Measurements from ENCODE around the gene ABCC3. TPM values are rescaled to one million over a fixed set of nuclear protein-coding genes. Genes with fewer than 3 reads are reported as not detected.
A peak's percentile ranks its signal among the peaks of the same experiment; 100 is the strongest.

ABCC3 gene
- total RNA-seq, 1 donor = 39.3 TPM

DNA sequence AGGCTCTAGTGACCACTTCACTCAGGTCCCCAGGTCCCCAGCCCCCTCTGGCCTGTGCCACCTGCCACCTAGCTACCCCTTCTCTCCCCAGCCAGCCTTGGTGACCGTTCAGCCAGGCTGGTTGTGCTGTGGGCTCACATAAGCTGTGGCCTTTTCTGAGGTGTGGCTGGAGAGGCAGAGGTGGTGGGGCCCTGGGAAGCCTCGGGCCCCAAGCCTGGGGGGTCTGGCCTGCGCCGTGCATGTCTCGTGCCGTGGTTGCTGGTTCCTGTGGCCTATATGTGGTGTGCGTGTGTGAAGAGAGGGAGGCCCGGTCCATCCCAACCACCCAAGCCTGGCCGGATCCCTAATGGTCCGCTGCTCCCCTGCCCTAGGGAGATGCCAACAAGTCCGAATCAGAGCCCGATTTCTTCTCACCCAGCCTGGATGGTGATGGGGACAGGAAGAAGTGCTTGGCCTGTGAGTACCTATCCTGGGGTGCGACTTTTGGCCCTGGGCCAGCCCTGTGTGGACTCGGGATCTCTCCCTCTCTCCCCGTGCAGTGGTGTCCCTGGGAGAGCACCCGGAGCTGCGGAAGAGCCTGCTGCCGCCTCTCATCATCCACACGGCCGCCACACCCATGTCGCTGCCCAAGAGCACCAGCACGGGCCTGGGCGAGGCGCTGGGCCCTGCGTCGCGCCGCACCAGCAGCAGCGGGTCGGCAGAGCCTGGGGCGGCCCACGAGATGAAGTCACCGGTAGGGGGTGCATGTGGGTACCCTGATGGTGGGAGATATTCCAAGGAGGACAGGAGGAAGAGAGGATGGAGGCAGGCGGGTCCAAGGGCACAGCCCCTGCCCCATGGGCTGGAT is 38.3 kb upstream of the ABCC3 start:
- TF ChIP-seq, protein P1, sequence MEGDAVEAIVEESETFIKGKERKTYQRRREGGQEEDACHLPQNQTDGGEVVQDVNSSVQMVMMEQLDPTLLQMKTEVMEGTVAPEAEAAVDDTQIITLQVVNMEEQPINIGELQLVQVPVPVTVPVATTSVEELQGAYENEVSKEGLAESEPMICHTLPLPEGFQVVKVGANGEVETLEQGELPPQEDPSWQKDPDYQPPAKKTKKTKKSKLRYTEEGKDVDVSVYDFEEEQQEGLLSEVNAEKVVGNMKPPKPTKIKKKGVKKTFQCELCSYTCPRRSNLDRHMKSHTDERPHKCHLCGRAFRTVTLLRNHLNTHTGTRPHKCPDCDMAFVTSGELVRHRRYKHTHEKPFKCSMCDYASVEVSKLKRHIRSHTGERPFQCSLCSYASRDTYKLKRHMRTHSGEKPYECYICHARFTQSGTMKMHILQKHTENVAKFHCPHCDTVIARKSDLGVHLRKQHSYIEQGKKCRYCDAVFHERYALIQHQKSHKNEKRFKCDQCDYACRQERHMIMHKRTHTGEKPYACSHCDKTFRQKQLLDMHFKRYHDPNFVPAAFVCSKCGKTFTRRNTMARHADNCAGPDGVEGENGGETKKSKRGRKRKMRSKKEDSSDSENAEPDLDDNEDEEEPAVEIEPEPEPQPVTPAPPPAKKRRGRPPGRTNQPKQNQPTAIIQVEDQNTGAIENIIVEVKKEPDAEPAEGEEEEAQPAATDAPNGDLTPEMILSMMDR (IDR thresholded peaks at IDR 0.05; ENCODE audit: insufficient read depth, low read depth, low read length) = peak; percentile 35
- peak; percentile 7 for DNase-seq (ENCODE audit: low read depth)
- no peak overlapping the region for H3K4me3 ChIP-seq (ENCODE audit: low read depth, low read length)

- H3K4me3 ChIP-seq (ENCODE audit: low read depth, low read length) = no peak overlapping the region
- no peak for DNase-seq (ENCODE audit: low read depth)
- TF ChIP-seq, protein P1 (IDR thresholded peaks at IDR 0.05; ENCODE audit: insufficient read depth, low read depth, low read length) = no peak
These were observed 36.2 kb upstream of the ABCC3 start for GRCh38 chr17:50598487-50598886.

- H3K4me3 ChIP-seq (ENCODE audit: low read depth, low read length) = no peak overlapping the region
- TF ChIP-seq, protein P1 (IDR thresholded peaks at IDR 0.05; ENCODE audit: insufficient read depth, low read depth, low read length) = no peak
- DNase-seq (ENCODE audit: low read depth) = no peak
These were observed 35.1 kb upstream of the ABCC3 start for GRCh38 chr17:50599606-50600005.

DNA sequence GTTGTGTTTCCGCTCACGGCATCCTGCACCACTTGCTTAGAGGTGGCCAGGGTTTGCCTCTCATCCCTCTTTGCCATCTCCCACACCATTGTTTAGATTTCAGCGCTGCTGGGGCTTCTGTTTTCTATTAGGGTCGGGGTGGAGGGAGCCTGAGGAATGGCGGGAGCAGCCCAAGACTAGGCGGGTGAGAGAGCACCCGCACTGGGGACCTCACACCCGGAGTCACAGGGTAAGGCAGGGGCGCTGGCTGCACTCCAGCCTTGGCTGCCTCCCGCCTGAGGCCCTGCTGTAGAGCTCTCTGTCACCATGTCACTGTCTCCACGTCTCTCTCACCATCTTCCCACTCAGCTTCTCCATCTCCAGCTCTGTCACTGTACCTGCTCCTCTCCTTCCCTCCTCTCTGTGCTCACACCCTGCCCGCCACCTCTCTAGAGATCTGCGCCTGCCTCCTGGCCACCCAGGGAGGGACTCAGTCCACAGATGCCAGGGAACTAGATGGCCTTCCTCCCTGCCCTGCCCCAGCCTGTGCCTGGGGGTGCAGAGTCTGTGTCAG is 32.8 kb upstream of the ABCC3 start:
- H3K4me3 ChIP-seq (ENCODE audit: low read depth, low read length) = no peak overlapping the region
- TF ChIP-seq, protein P1 (IDR thresholded peaks at IDR 0.05; ENCODE audit: insufficient read depth, low read depth, low read length) = no peak
- no peak for DNase-seq (ENCODE audit: low read depth)

GRCh38 chr17:50602836-50603235 is 31.8 kb upstream of the ABCC3 start:
- no peak overlapping the region for H3K4me3 ChIP-seq (ENCODE audit: low read depth, low read length)
- TF ChIP-seq, protein P1 (IDR thresholded peaks at IDR 0.05; ENCODE audit: insufficient read depth, low read depth, low read length) = no peak
- no peak for DNase-seq (ENCODE audit: low read depth)

GRCh38 chr17:50603340-50603739 is 31.3 kb upstream of the ABCC3 start:
- H3K4me3 ChIP-seq (ENCODE audit: low read depth, low read length) = no peak overlapping the region
- no peak for DNase-seq (ENCODE audit: low read depth)
- TF ChIP-seq, protein P1 (IDR thresholded peaks at IDR 0.05; ENCODE audit: insufficient read depth, low read depth, low read length) = no peak

All from fibroblast of villous mesenchyme (primary cell).